DND-41 (cell line): Measurements from ENCODE around the gene PPFIBP2.
A peak's percentile ranks its signal among the peaks of the same experiment; 100 is the strongest.

Experiments used
- ATAC-seq: fragments of 200-7000 bp; cut with Tn5 transposase; 3 replicates; pipeline ENCODE4 v1.9.1; 2021; ENCODE audit warnings: low read depth; ENCODE audit not compliant: insufficient read depth
- DNase-seq: peaks from one replicate; pipeline ENCODE4 v3.0.0-alpha.2; 2020
- H2AFZ ChIP-seq: 2 replicates; pipeline ENCODE4 v1.6.0; 2012; ENCODE audit warnings: low read depth, low read length
- H3K27ac ChIP-seq: 2 replicates; pipeline ENCODE4 v1.5.1; 2012; ENCODE audit warnings: low read length, inconsistent platforms
- H3K27me3 ChIP-seq: fragments of 200-600 bp; sonication (generic); 2 replicates; pipeline ENCODE4 v1.6.0; 2012; ENCODE audit warnings: low read length, mild to moderate bottlenecking, inconsistent platforms; ENCODE audit not compliant: insufficient read depth, poor library complexity
- H3K36me3 ChIP-seq: 2 replicates; pipeline ENCODE4 v1.5.1; 2012; ENCODE audit warnings: low read length, inconsistent platforms; ENCODE audit not compliant: insufficient read depth
- H3K4me1 ChIP-seq: 2 replicates; pipeline ENCODE4 v1.5.1; 2012; ENCODE audit warnings: mild to moderate bottlenecking, low read length; ENCODE audit not compliant: insufficient read depth
- H3K4me2 ChIP-seq: 2 replicates; pipeline ENCODE4 v1.6.0; 2012; ENCODE audit warnings: mild to moderate bottlenecking, moderate library complexity, low read length, inconsistent platforms; ENCODE audit not compliant: insufficient read depth
- H3K4me3 ChIP-seq, 2 experiments: fragments of 200-600 bp in 1 of 2; shearing (Covaris generic) in 1 of 2; 2 replicates each; pipeline ENCODE4 v1.5.1; 2012 to 2016; ENCODE audit warnings: inconsistent platforms in 2 of 2, low read length in 2 of 2, mild to moderate bottlenecking in 2 of 2, low read depth in 1 of 2, moderate library complexity in 1 of 2
- H3K79me2 ChIP-seq: 2 replicates; pipeline ENCODE4 v1.6.0; 2012; ENCODE audit warnings: low read length, inconsistent platforms; ENCODE audit not compliant: insufficient read depth
- H3K9ac ChIP-seq: 2 replicates; pipeline ENCODE4 v1.6.0; 2012; ENCODE audit warnings: low read depth, mild to moderate bottlenecking, inconsistent platforms, low read length, moderate library complexity
- H3K9me3 ChIP-seq: 2 replicates; pipeline ENCODE4 v1.5.1; 2012; ENCODE audit warnings: low read length, moderate library complexity, mild to moderate bottlenecking, inconsistent platforms; ENCODE audit not compliant: insufficient read depth, severe bottlenecking
- H4K20me1 ChIP-seq: 2 replicates; pipeline ENCODE4 v1.6.0; 2012; ENCODE audit warnings: low read length; ENCODE audit not compliant: insufficient read depth
- CTCF ChIP-seq: IDR thresholded peaks from 2 replicates; pipeline ENCODE4 v1.5.1; 2012; ENCODE audit warnings: borderline replicate concordance, low read length, moderate library complexity, mild to moderate bottlenecking; ENCODE audit not compliant: poor library complexity, severe bottlenecking; ENCODE audit errors: extremely low read depth
- EZH2 ChIP-seq: IDR thresholded peaks from 3 replicates; pipeline ENCODE4 v1.6.1; 2012; ENCODE audit warnings: borderline replicate concordance, low read depth, mild to moderate bottlenecking, moderate library complexity, low read length, inconsistent platforms; ENCODE audit not compliant: severe bottlenecking

PPFIBP2 gene

GRCh38 chr11:7571640-7572000 is 57.8 kb downstream of the PPFIBP2 start:
- Histone ChIP-seq H3K27me3 (peaks cover 50% of the 10 kb centered on the region), H3K4me2 (no peak overlapping the region), H3K9ac (no peak overlapping the region), H3K79me2 (no peaks in the 10 kb centered on the region), H3K4me3 (no peak overlapping the region), H3K9me3 (no peaks in the 10 kb centered on the region), H3K4me1 (peaks cover 9% of the 10 kb centered on the region), H3K36me3 (no peaks in the 10 kb centered on the region), H3K27ac (no peak overlapping the region), H4K20me1 (peaks cover 9% of the 10 kb centered on the region), H2AFZ (no peak overlapping the region)
- no peak for TF ChIP-seq EZH2
- TF ChIP-seq CTCF, result peak; percentile 80
- ATAC-seq, result peak; percentile 52; the same call in 1 of the 3 replicates
- peak; percentile 42 for DNase-seq

- no peak overlapping the region for H3K4me3 ChIP-seq
These were observed 58.4 kb downstream of the PPFIBP2 start for GRCh38 chr11:7572001-7572712.

GRCh38 chr11:7573193-7573557 is 59.4 kb downstream of the PPFIBP2 start:
- no peak for ATAC-seq
- Histone ChIP-seq H3K4me3 (no peak overlapping the region), H2AFZ (no peak overlapping the region), H3K27ac (no peak overlapping the region), H3K9me3 (no peaks in the 10 kb centered on the region), H3K4me1 (peaks cover 23% of the 10 kb centered on the region), H3K79me2 (no peaks in the 10 kb centered on the region), H3K27me3 (peaks cover 50% of the 10 kb centered on the region), H3K4me2 (no peak overlapping the region), H3K36me3 (no peaks in the 10 kb centered on the region), H3K9ac (no peak overlapping the region), H4K20me1 (peaks cover 9% of the 10 kb centered on the region)
- DNase-seq, result no peak
- no peak for TF ChIP-seq CTCF
- TF ChIP-seq EZH2, result no peak

More at GRCh38 chr11:7572001-7572712, 58.4 kb downstream of the PPFIBP2 start:
- H3K36me3 ChIP-seq, result no peaks in the 10 kb centered on the region
- no peak overlapping the region for H3K27ac ChIP-seq
- H3K4me1 ChIP-seq, result peaks cover 12% of the 10 kb centered on the region
- no peaks in the 10 kb centered on the region for H3K9me3 ChIP-seq
- no peak overlapping the region for H2AFZ ChIP-seq
- no peak overlapping the region for H3K9ac ChIP-seq
- H3K79me2 ChIP-seq, result no peaks in the 10 kb centered on the region
- no peak for TF ChIP-seq EZH2
- TF ChIP-seq CTCF, result no peak
- DNase-seq (no peak), ATAC-seq (no peak)
- peaks cover 9% of the 10 kb centered on the region for H4K20me1 ChIP-seq
- peaks cover 50% of the 10 kb centered on the region for H3K27me3 ChIP-seq
- H3K4me2 ChIP-seq, result no peak overlapping the region
